ENCODE data around the gene CNOT6. TPM values are rescaled to one million over a fixed set of nuclear protein-coding genes. Genes with fewer than 3 reads are reported as not detected.

Gene CNOT6
- total and polyA plus RNA-seq, 10 of the 15 experiments (the other 5 are each of a cell fraction or from before 2014, with no cell fraction given), result 3.8 to 22.1 (median 12.1) TPM

- H3K9ac ChIP-seq (ENCODE audit: control insufficient read depth, insufficient read depth, low read length), result no peak overlapping the region
- H3K4me3 ChIP-seq, result no peak overlapping the region
- in situ Hi-C loops (cut with MboI), result no loop called here
- H2AFZ ChIP-seq (ENCODE audit: control insufficient read depth, low read depth, low read length), result no peak overlapping the region
- H3K79me2 ChIP-seq (ENCODE audit: control insufficient read depth, insufficient read depth, low read length), result no peaks in the 10 kb centered on the region
- TF ChIP-seq YBX1 (IDR thresholded peaks at IDR 0.05) (no peak), RELB (IDR thresholded peaks at IDR 0.05; ENCODE audit: low read depth) (no peak), NFXL1 (IDR thresholded peaks at IDR 0.05; ENCODE audit: borderline replicate concordance) (no peak), LARP7 (IDR thresholded peaks at IDR 0.05) (no peak), E4F1 (IDR thresholded peaks at IDR 0.05; ENCODE audit: borderline replicate concordance, partially characterized antibody) (no peak), POLR2AphosphoS2 (IDR thresholded peaks at IDR 0.05; ENCODE audit: low read depth, low read length) (no peak), NBN (IDR thresholded peaks at IDR 0.05) (no peak), ZNF274 (IDR thresholded peaks at IDR 0.05; ENCODE audit: insufficient read depth, insufficient read length) (no peak), RELA (IDR thresholded peaks at IDR 0.05; ENCODE audit: borderline replicate concordance, partially characterized antibody) (no peak), CREB1 (IDR thresholded peaks at IDR 0.05; ENCODE audit: low read depth) (no peak), PAX5 (IDR thresholded peaks at IDR 0.05; ENCODE audit: borderline replicate concordance, low read depth, low read length) (no peak), BHLHE40 (IDR thresholded peaks at IDR 0.05; ENCODE audit: borderline replicate concordance in 1 of 2, low read depth in 2 of 2, low read length in 1 of 2) (no peak)
- WGBS (ENCODE audit: insufficient coverage, insufficient replicate concordance, low lambda C conversion rate, missing lambda C conversion rate), result 79% methylated on average over 15 of the region's 15 CpGs
- H3K4me1 ChIP-seq (ENCODE audit: control insufficient read depth, insufficient read depth, low read length), result no peaks in the 10 kb centered on the region
- ATAC-seq, result no peak
- no peak for FAIRE-seq
- intact Hi-C loops (cut with micrococcal nuclease; ENCODE audit: unreplicated experiment), result no loop called here
- H3K27me3 ChIP-seq (replicated peaks in 1 of 2; ENCODE audit: control insufficient read depth in 2 of 2, insufficient read depth in 2 of 2, low read length in 1 of 2), result no peaks in the 10 kb centered on the region; a peak in 2 of 4 replicates
- no TSS peak for BruUV-seq (replicated peaks)
- ChIA-PET CTCF (no interaction called here), SMC1A (ENCODE audit: uncharacterized antibody, unreplicated experiment) (no interaction called here), RAD21 (ENCODE audit: unreplicated experiment) (interaction anchor here (0.7 kb wide), 1 partner anchor 585 kb away, joined by 3 read pairs; no protein-coding TSS in a partner anchor), POLR2A (no interaction called here)
- H3K4me2 ChIP-seq (ENCODE audit: control insufficient read depth, insufficient read depth), result no peak overlapping the region
- H3K9me3 ChIP-seq (replicated peaks; ENCODE audit: control insufficient read depth, insufficient read depth, low read length), result no peaks in the 10 kb centered on the region
- DNase-seq (ENCODE audit: low read depth, low spot score), result no peak
- no peaks in the 10 kb centered on the region for H3K36me3 ChIP-seq (ENCODE audit: control insufficient read depth in 2 of 2, insufficient read depth in 2 of 2, low read length in 1 of 2)
- H3K27ac ChIP-seq (ENCODE audit: control insufficient read depth, insufficient read depth), result no peak overlapping the region
- H4K20me1 ChIP-seq (ENCODE audit: control insufficient read depth, insufficient read depth), result no peaks in the 10 kb centered on the region
These were observed 129.7 kb downstream of the CNOT6 start for GRCh38 chr5:180623844-180624243.

All from GM12878 (cell line).